Neuronal stem cell (in vitro differentiated cells): Measurements from ENCODE around the gene ARID4B.

Experiments used
- DNase-seq: peaks from one replicate; pipeline ENCODE4 v3.0.0-alpha.2; 2013; ENCODE audit warnings: low spot score
- H2AFZ ChIP-seq: one replicate; pipeline ENCODE4 v1.6.1; 2013; ENCODE audit warnings: mild to moderate bottlenecking, low read length, inconsistent platforms
- H2AK5ac ChIP-seq: 2 replicates; pipeline ENCODE4 v1.6.1; 2013; ENCODE audit warnings: low read depth, mild to moderate bottlenecking, inconsistent platforms, low read length, moderate library complexity, mixed read lengths
- H2BK120ac ChIP-seq: 2 replicates; pipeline ENCODE4 v1.6.1; 2013; ENCODE audit warnings: low read depth, mild to moderate bottlenecking, inconsistent platforms, low read length, moderate library complexity, mixed read lengths
- H2BK12ac ChIP-seq: one replicate; pipeline ENCODE4 v1.6.1; 2013; ENCODE audit warnings: low read length, inconsistent platforms
- H2BK15ac ChIP-seq: 2 replicates; pipeline ENCODE4 v1.6.1; 2013; ENCODE audit warnings: mild to moderate bottlenecking, low read length, inconsistent platforms, mixed read lengths
- H2BK5ac ChIP-seq: one replicate; pipeline ENCODE4 v1.6.1; 2013; ENCODE audit warnings: inconsistent platforms, mild to moderate bottlenecking, low read length, moderate library complexity
- H3K14ac ChIP-seq: one replicate; pipeline ENCODE4 v1.6.1; 2013; ENCODE audit warnings: low read length, inconsistent platforms
- H3K18ac ChIP-seq: 2 replicates; pipeline ENCODE4 v1.6.1; 2013; ENCODE audit warnings: low read length, inconsistent platforms
- H3K23ac ChIP-seq: 2 replicates; pipeline ENCODE4 v1.6.1; 2013; ENCODE audit warnings: low read depth, mild to moderate bottlenecking, mixed read lengths, low read length, inconsistent platforms; ENCODE audit not compliant: poor library complexity
- H3K27ac ChIP-seq: replicated peaks from 3 replicates; pipeline ENCODE4 v1.5.1; 2013; ENCODE audit warnings: low read length, inconsistent platforms
- H3K27me3 ChIP-seq, 3 experiments: 2 replicates each; pipeline ENCODE4 v1.6.1; 2013; ENCODE audit warnings: low read length in 3 of 3, mild to moderate bottlenecking in 2 of 3, inconsistent platforms in 1 of 3, low read depth in 1 of 3, mixed read lengths in 1 of 3, moderate library complexity in 1 of 3; ENCODE audit not compliant: control insufficient read depth in 3 of 3, insufficient read depth in 3 of 3
- H3K36me3 ChIP-seq, 2 donors: replicated peaks in 1 of 2; 2 replicates each; pipeline ENCODE4 v1.6.1; 2013; ENCODE audit warnings: low read length in 2 of 2; ENCODE audit not compliant: control insufficient read depth in 2 of 2, insufficient read depth in 2 of 2
- H3K4ac ChIP-seq: 2 replicates; pipeline ENCODE4 v1.6.1; 2013; ENCODE audit warnings: inconsistent platforms, mild to moderate bottlenecking, low read length, moderate library complexity
- H3K4me1 ChIP-seq, 2 donors: 1 replicate in 1 of 2; 2 replicates in 1 of 2; pipeline ENCODE4 v1.6.1; 2013; ENCODE audit warnings: low read length in 2 of 2, low read depth in 1 of 2; ENCODE audit not compliant: control insufficient read depth in 2 of 2, insufficient read depth in 1 of 2
- H3K4me2 ChIP-seq: one replicate; pipeline ENCODE4 v1.6.1; 2013; ENCODE audit warnings: mild to moderate bottlenecking, low read length, inconsistent platforms; ENCODE audit not compliant: insufficient read depth, poor library complexity, severe bottlenecking
- H3K4me3 ChIP-seq, 2 donors: 2 replicates each; pipeline ENCODE4 v1.5.1; 2013; ENCODE audit warnings: low read length in 2 of 2, mild to moderate bottlenecking in 2 of 2, inconsistent platforms in 1 of 2, moderate library complexity in 1 of 2
- H3K79me1 ChIP-seq: one replicate; pipeline ENCODE4 v1.6.1; 2013; ENCODE audit warnings: low read depth, mild to moderate bottlenecking, inconsistent platforms, low read length, moderate library complexity
- H3K9ac ChIP-seq: one replicate; pipeline ENCODE4 v1.6.1; 2013; ENCODE audit warnings: mild to moderate bottlenecking, low read depth, low read length, inconsistent platforms; ENCODE audit not compliant: poor library complexity
- H3K9me3 ChIP-seq, 2 donors: replicated peaks in 1 of 2; 2 replicates each; pipeline versions ENCODE3 to v1.6.1; 2013; ENCODE audit warnings: low read length in 2 of 2, mild to moderate bottlenecking in 2 of 2, inconsistent platforms in 1 of 2, low read depth in 1 of 2, mixed read lengths in 1 of 2, moderate library complexity in 1 of 2; ENCODE audit not compliant: control insufficient read depth in 2 of 2, insufficient read depth in 1 of 2
- H4K8ac ChIP-seq: one replicate; pipeline ENCODE4 v1.6.1; 2013; ENCODE audit warnings: low read depth, mild to moderate bottlenecking, inconsistent platforms, low read length, moderate library complexity
- H4K91ac ChIP-seq: one replicate; pipeline ENCODE4 v1.6.1; 2013; ENCODE audit warnings: low read length, low read depth, mild to moderate bottlenecking, inconsistent platforms; ENCODE audit not compliant: poor library complexity
- WGBS, 2 donors: extraction: QIAGEN DNeasy Blood & Tissue Kit; methylation state at CpG; one replicate each; pipeline ENCODE4 v1.1.7; 2013; ENCODE audit warnings: missing lambda C conversion rate in 2 of 2, mixed read lengths in 1 of 2; ENCODE audit not compliant: insufficient read length in 2 of 2, insufficient replicate concordance in 1 of 2; ENCODE audit errors: extremely low coverage in 2 of 2; 5-methylcytosine and 5-hydroxymethylcytosine counted together

The ARID4B gene

GRCh38 chr1:235266325-235266724 is 61.7 kb downstream of the ARID4B start:
- no CpG with 5 or more reads among the region's 1 CpG for WGBS, 2 donors
- Histone ChIP-seq H3K4me2 (no peak overlapping the region), H3K79me1 (no peaks in the 10 kb centered on the region), H2BK120ac (no peak overlapping the region), H3K18ac (no peak overlapping the region), H2AFZ (no peak overlapping the region), H4K8ac (no peak overlapping the region), H2BK12ac (no peak overlapping the region), H2BK5ac (no peak overlapping the region), H3K4me3 (no peak overlapping the region), H3K9me3 (no peaks in the 10 kb centered on the region), H3K23ac (no peak overlapping the region), H3K4ac (no peak overlapping the region), H3K14ac (no peak overlapping the region), H2AK5ac (no peak overlapping the region), H3K4me1 (peaks cover 0 to 19% of the 10 kb centered on the region in 2 donors), H4K91ac (no peak overlapping the region), H3K36me3 (no peaks in the 10 kb centered on the region), H3K27me3 (no peaks in the 10 kb centered on the region), H3K9ac (no peak overlapping the region), H2BK15ac (no peak overlapping the region), H3K27ac (no peak overlapping the region)
- no peak for DNase-seq

GRCh38 chr1:235265900-235266299 is 62.1 kb downstream of the ARID4B start:
- Histone ChIP-seq H3K4me2 (no peak overlapping the region), H2BK15ac (no peak overlapping the region), H3K9ac (no peak overlapping the region), H3K4me1 (peaks cover 0 to 19% of the 10 kb centered on the region in 2 donors), H3K27me3 (no peaks in the 10 kb centered on the region), H2BK5ac (no peak overlapping the region), H3K4me3 (no peak overlapping the region), H3K36me3 (no peaks in the 10 kb centered on the region), H3K9me3 (no peaks in the 10 kb centered on the region), H3K14ac (no peak overlapping the region), H3K4ac (no peak overlapping the region), H3K23ac (no peak overlapping the region), H2BK120ac (no peak overlapping the region), H2AFZ (no peak overlapping the region), H4K8ac (no peak overlapping the region), H3K79me1 (no peaks in the 10 kb centered on the region), H3K18ac (no peak overlapping the region), H3K27ac (no peak overlapping the region), H2AK5ac (no peak overlapping the region), H2BK12ac (no peak overlapping the region), H4K91ac (no peak overlapping the region)
- no CpG with 5 or more reads among the region's 3 CpGs for WGBS, 2 donors
- no peak for DNase-seq

DNA sequence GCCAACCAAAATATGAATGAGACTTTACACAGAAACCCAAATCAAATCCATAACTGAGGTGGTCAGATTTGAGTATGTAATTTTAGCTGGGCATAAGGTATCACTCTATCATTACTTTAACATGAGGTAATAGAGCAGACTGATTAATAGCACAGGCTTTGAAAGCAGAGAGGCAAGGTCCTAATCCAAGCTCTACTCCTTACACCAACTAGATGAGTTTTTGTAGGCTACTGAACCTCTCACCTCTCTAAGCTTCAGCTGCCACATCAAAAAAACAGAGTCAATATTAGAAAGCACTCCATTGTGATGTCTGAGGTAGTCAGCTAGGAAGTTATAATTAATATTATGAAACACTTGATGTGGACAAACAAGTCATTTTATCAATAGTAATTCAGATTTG is 63.7 kb downstream of the ARID4B start:
- H4K91ac ChIP-seq: no peak overlapping the region
- H3K4me3 ChIP-seq: no peak overlapping the region
- no peak overlapping the region for H2AFZ ChIP-seq
- no peak overlapping the region for H2BK15ac ChIP-seq
- no peak overlapping the region for H3K27ac ChIP-seq
- no peak overlapping the region for H3K9ac ChIP-seq
- no peak overlapping the region for H2BK120ac ChIP-seq
- H3K14ac ChIP-seq: no peak overlapping the region
- H3K18ac ChIP-seq: no peak overlapping the region
- H4K8ac ChIP-seq: no peak overlapping the region
- H3K9me3 ChIP-seq: no peaks in the 10 kb centered on the region
- no peak overlapping the region for H3K23ac ChIP-seq
- H3K4ac ChIP-seq: no peak overlapping the region
- H2AK5ac ChIP-seq: no peak overlapping the region
- H2BK12ac ChIP-seq: no peak overlapping the region
- H3K4me1 ChIP-seq: peaks cover 0 to 14% of the 10 kb centered on the region in 2 donors
- H2BK5ac ChIP-seq: no peak overlapping the region
- no peak for DNase-seq
- H3K36me3 ChIP-seq: peaks cover 0 to 14% of the 10 kb centered on the region in 2 donors
- H3K4me2 ChIP-seq: no peak overlapping the region
- peaks cover 2% of the 10 kb centered on the region for H3K79me1 ChIP-seq
- H3K27me3 ChIP-seq: no peaks in the 10 kb centered on the region

GRCh38 chr1:235262539-235262938 is 65.4 kb downstream of the ARID4B start:
- no peak overlapping the region for H3K27ac ChIP-seq
- no peaks in the 10 kb centered on the region for H3K27me3 ChIP-seq
- no peak overlapping the region for H3K4ac ChIP-seq
- H3K79me1 ChIP-seq: peaks cover 6% of the 10 kb centered on the region
- no peak overlapping the region for H2BK120ac ChIP-seq
- no peak overlapping the region for H4K91ac ChIP-seq
- no peak overlapping the region for H2BK5ac ChIP-seq
- no peak overlapping the region for H3K18ac ChIP-seq
- no peak overlapping the region for H2AFZ ChIP-seq
- H3K9ac ChIP-seq: no peak overlapping the region
- H4K8ac ChIP-seq: no peak overlapping the region
- peaks cover 0 to 14% of the 10 kb centered on the region in 2 donors for H3K4me1 ChIP-seq
- WGBS, 2 donors: no CpG with 5 or more reads among the region's 3 CpGs
- no peak overlapping the region for H2BK12ac ChIP-seq
- no peak overlapping the region for H3K4me3 ChIP-seq
- H3K36me3 ChIP-seq: peaks cover 2 to 32% of the 10 kb centered on the region in 2 donors
- H3K14ac ChIP-seq: no peak overlapping the region
- H2BK15ac ChIP-seq: no peak overlapping the region
- H3K4me2 ChIP-seq: no peak overlapping the region
- H3K9me3 ChIP-seq: no peaks in the 10 kb centered on the region
- DNase-seq: no peak
- H2AK5ac ChIP-seq: no peak overlapping the region
- H3K23ac ChIP-seq: no peak overlapping the region
